Spleen (tissue), 7 donors: ENCODE measurements around the gene LRRC10B.

Experiments
- CTCF ChIP-seq, 11 experiments: fragments of 200-600 bp in 7 of 11; fragments of 450-650 bp in 4 of 11; sonication (generic) in 4 of 11; IDR thresholded peaks in 8 of 11; conservative IDR thresholded peaks in 3 of 11; 1 replicate in 7 of 11; 2 replicates in 4 of 11; pipeline versions ENCODE4 v1.4.0 to v1.8.0; 2016 to 2021; ENCODE audit warnings: antibody characterized with exemption in 11 of 11, inconsistent platforms in 4 of 11, mild to moderate bottlenecking in 1 of 11
- POLR2A ChIP-seq, 3 donors: fragments of 450-650 bp; IDR thresholded peaks; one replicate each; pipeline ENCODE4 v1.5.1; 2017; ENCODE audit warnings: antibody characterized with exemption in 3 of 3, mild to moderate bottlenecking in 1 of 3
- donor health status: DM: no; HTN: no; CAD: no; lungs with moderate emphysema.
- donor health status: DM: no; HTN: no; CAD: no.
- donor health status: DM: no; HTN: no; CAD: no.

GRCh38 chr11:61505106-61505505 is 3.4 kb upstream of the LRRC10B start:
- no peak for TF ChIP-seq CTCF (IDR thresholded peaks at IDR 0.05 in 8 of 11, conservative IDR thresholded peaks at IDR 0.05 in 3 of 11)
- no peak for TF ChIP-seq POLR2A (IDR thresholded peaks at IDR 0.05)
